Left cardiac atrium (tissue), 4 donors: ENCODE data around the gene EFCAB8. TPM values are rescaled to one million over a fixed set of nuclear protein-coding genes. Genes with fewer than 3 reads are reported as not detected.

ENCODE experiments used
- ATAC-seq, 2 donors: fragments of 200-7000 bp; cut with Tn5 transposase; one replicate each; pipeline ENCODE4 v1.9.1; 2020; ENCODE audit warnings: mild to moderate bottlenecking in 2 of 2, moderate library complexity in 2 of 2
- DNase-seq: peaks from one replicate; pipeline ENCODE4 v3.0.0-alpha.2; 2020
- intact Hi-C, 2 donors: fragments of 100-400 bp; cut with DNase I; formaldehyde crosslinking; loops; one replicate each; pipeline versions ENCODE4 v1.14.1 to v1.15.1; 2022 to 2023
- total RNA-seq, 2 donors: library from RNA; stranded (reverse); fragmentation: NEBNext Ultra II Directional; extraction: Animal tissue kit (Norgen Biotek cat#: 25700); gene quantifications; one replicate each; pipeline ENCODE4 v1.2.1, GENCODE V29; 2021
- donor health status: DM: no; HTN: yes; CAD: no.
- donor health status: DM: no; HTN: yes; CAD: no; lungs with severe emphysema.
- donor health status: DM: yes; HTN: yes; CAD: no.
- donor health status: Dilated cardiomyopathy.

Gene EFCAB8
- total RNA-seq, 2 donors from 2014 or later, result 0.18 TPM; not detected in 1

DNA sequence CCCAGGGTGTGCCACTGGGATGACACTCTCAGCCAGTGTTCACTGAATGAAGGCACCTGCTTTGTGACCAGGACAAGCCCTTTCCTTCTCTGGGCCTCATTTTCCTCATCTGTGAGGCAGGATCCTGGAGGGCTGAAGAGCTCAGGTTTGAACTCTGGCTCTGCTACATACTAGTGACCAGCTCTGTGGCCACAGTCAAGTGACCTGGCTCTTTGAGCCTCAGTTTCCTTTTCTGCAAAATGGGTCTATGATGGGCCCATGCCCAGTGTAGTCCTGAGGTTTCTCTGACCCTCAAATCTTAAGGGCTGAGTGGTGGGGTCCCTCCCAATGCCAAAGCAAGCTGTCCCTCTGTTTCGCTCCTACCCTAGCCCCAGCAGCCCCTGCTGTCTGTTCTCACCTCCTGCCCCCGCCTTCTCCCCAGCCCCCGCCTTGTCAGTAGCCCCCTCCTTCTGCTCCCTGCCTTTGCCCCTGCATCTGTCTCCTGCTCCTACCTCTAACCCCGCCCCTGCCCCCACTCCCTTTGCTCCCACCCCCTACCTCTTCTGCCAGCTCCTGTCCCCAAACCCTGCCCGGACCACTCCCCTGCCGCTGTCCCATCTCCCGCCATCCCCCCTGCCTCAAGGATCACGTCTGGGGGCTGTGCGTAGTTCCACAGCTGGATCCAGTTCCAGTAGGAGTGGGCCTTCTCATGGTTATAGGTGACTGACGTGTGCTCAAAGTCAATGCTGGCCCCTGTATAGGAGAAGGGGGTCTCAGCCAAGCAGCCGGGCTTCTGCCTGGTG, 128.5 kb downstream of the EFCAB8 start:
- intact Hi-C loops, result no loop called here
- ATAC-seq (no peak), DNase-seq (no peak)

GRCh38 chr20:32988008-32988407, 129.3 kb downstream of the EFCAB8 start:
- DNase-seq, result peak; percentile 49
- intact Hi-C loops, result no loop called here
- ATAC-seq, result peak in 1 of 2 donors; percentile 74

GRCh38 chr20:32989507-32990283, 131.0 kb downstream of the EFCAB8 start:
- DNase-seq (no peak), ATAC-seq (no peak)
- intact Hi-C loops, result no loop called here

DNA sequence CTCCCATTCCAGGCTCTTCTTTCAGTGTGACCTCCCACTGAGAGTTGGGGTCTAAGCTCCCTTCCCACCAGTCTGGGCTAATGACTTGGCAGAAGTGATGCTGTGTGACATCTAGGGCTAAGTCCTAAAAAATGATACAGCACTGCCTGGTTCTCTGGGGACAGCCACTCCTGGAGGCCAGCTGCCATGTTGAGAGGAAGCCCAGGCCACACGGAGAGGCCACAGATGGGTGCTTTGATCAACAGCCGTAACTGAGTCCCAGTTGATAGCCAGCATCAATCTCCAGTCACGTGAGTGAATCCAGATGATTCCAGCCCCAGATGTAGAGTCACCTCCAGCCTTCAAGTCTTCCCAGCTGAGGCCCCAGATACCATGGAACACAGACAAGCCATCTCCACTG, 131.7 kb downstream of the EFCAB8 start:
- DNase-seq, result no peak
- intact Hi-C loops, result no loop called here
- no peak for ATAC-seq

- ATAC-seq (no peak), DNase-seq (no peak)
- intact Hi-C loops, result no loop called here
These were observed 132.7 kb downstream of the EFCAB8 start for GRCh38 chr20:32991383-32991782.

- intact Hi-C loops, result no loop called here
- ATAC-seq, result no peak
- no peak for DNase-seq
These were observed 133.3 kb downstream of the EFCAB8 start for GRCh38 chr20:32991792-32992641.

GRCh38 chr20:32993496-32994050, 134.8 kb downstream of the EFCAB8 start:
- DNase-seq, result no peak
- no peak for ATAC-seq
- intact Hi-C loops, result no loop called here

GRCh38 chr20:32995802-32996201, 137.1 kb downstream of the EFCAB8 start:
- intact Hi-C loops, result no loop called here
- DNase-seq, result no peak
- no peak for ATAC-seq

GRCh38 chr20:32997431-32997830, 138.7 kb downstream of the EFCAB8 start:
- DNase-seq, result no peak
- ATAC-seq, result no peak
- intact Hi-C loops, result no loop called here

DNA sequence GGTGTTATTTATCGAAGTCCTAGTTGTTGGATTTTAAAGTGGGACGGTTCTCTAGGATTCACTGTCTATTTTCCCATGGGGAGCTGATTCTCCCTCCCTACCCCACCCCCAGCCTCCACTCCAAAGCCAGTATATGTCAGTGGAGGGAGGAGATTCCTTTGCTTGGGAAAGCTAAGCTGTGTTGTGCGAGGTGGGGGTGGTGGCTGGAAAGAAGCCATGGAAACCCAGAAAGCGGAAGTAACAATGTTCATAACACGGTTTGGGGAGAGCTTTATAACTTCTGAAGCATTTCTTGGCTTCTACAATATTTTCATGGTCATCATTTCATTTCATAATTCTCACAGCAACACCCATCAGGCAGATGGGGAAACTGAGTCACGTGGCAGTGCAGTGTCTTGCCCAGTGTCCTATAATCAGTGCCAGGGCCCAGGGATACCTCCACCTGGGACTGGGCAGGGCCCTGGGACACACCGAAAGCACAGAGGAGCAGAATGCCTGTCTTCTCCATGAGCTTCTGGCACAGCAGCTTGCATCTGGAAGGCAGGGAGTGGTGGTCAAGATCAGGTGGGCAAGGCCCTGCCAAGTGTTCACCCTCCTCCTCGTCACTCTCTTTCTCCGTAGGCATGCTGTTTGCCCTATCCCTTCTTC, 141.0 kb downstream of the EFCAB8 start:
- ATAC-seq (peak; percentile 52 to 68), DNase-seq (no peak)
- intact Hi-C loops, result no loop called here

DNA sequence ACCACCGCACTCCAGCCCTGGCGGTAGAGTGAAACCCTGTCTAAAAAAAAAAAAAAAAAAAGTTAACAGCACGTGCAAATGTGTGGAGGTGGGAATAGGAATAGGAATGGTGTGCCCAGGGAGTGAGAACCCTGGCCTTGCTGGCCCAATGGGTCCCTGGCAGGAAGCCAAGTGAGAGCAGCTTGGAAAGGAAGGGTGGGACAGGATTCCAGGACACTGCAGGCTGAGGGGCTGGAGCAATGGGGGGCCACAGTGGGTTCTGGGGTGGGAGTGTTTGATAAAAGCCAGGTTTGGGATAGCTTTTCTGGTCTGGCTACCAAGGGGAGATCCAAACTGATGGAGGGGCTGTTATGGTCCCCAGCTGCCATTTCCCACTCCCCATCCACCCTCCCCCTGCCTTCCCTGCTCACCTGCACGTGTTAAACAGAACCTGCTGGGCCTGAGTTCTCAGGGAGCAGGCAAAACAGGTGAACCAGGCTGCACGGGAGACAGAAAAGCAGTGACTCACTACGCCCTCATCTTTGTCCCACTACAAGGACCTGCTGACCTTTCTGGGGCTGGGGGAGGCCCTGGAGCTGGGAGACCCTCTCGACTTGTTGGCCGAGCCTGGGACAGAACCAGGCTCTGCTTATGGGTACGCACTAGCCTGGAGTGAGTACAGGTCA, 142.2 kb downstream of the EFCAB8 start:
- no peak for DNase-seq
- intact Hi-C loops, result no loop called here
- no peak for ATAC-seq

- ATAC-seq (no peak), DNase-seq (no peak)
- intact Hi-C loops, result no loop called here
These were observed 143.5 kb downstream of the EFCAB8 start for GRCh38 chr20:33002087-33002808.

GRCh38 chr20:33004141-33004751, 145.5 kb downstream of the EFCAB8 start, which contains the start of gene SUN5:
Gene SUN5 (minus strand): TSS chr20:33004433. CDS start chr20:33004340, 93 bp downstream.
- intact Hi-C loops, result no loop called here
- ATAC-seq, result no peak
- no peak for DNase-seq

DNA sequence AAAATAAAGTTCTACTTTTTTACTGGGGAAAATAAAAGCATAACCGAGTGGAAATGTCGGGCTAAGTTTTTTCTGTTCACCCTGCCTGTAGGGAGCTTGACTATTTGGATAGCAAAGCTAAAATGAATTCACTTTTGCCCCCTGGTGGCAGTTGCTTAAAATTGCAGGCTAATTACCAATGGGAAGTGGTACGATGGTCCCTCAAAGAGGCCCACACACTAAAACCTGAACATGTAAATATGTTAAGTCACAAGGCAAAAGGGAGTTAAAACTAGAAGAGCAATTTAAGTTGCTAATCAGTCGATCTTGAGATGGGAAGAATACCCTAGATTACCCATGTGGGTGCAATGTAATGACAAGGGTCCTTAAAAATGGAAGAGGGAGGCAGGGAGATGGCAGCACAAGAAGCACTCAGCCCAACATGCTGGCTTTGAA, 146.4 kb downstream of the EFCAB8 start:
- ATAC-seq (no peak), DNase-seq (no peak)
- intact Hi-C loops, result no loop called here

GRCh38 chr20:33005908-33006775, 147.4 kb downstream of the EFCAB8 start:
- ATAC-seq (no peak), DNase-seq (no peak)
- intact Hi-C loops, result no loop called here

- DNase-seq (no peak), ATAC-seq (no peak)
- intact Hi-C loops, result no loop called here
These were observed 148.2 kb downstream of the EFCAB8 start for GRCh38 chr20:33006776-33007375.
